Common myeloid progenitor, CD34-positive (primary cell): Measurements from ENCODE around the gene SELENON.
A peak's percentile ranks its signal among the peaks of the same experiment; 100 is the strongest.

Experiments used
- CTCF ChIA-PET: fragments of 350-600 bp; sonication (Branson Sonifier 250); formaldehyde crosslinking; loops from one replicate; lab custom pipeline; 2021; ENCODE audit warnings: antibody characterized with exemption; lab: Charles Lee
- POLR2A ChIA-PET: fragments of 350-600 bp; sonication (Branson Sonifier 250); formaldehyde crosslinking; loops from one replicate; lab custom pipeline; 2021; ENCODE audit warnings: antibody characterized with exemption; lab: Charles Lee
- DNase-seq, 3 donors: peaks; one replicate each; pipeline versions ENCODE4 v3.0.0 to v3.0.0-alpha.2; 2013
- H3K27ac ChIP-seq, 2 experiments: 1 replicate in 1 of 2; 2 replicates in 1 of 2; pipeline ENCODE4 v1.7.0; 2013; ENCODE audit warnings: inconsistent platforms in 2 of 2, low read length in 2 of 2, mild to moderate bottlenecking in 2 of 2, low read depth in 1 of 2, moderate library complexity in 1 of 2; ENCODE audit not compliant: severe bottlenecking in 2 of 2, insufficient read depth in 1 of 2, poor library complexity in 1 of 2
- H3K27me3 ChIP-seq, 5 experiments: replicated peaks in 2 of 5; 1 replicate in 3 of 5; 2 replicates in 2 of 5; pipeline versions ENCODE4 v1.6.1 to v1.7.0; 2013; ENCODE audit warnings: low read length in 4 of 5, mild to moderate bottlenecking in 2 of 5, moderate library complexity in 2 of 5, inconsistent platforms in 1 of 5; ENCODE audit not compliant: insufficient read depth in 5 of 5, control insufficient read depth in 4 of 5
- H3K36me3 ChIP-seq, 4 experiments: 1 replicate in 2 of 4; 2 replicates in 2 of 4; pipeline versions ENCODE4 v1.6.1 to v1.7.0; 2013; ENCODE audit warnings: low read length in 3 of 4, control low read depth in 1 of 4, mild to moderate bottlenecking in 1 of 4; ENCODE audit not compliant: control insufficient read depth in 4 of 4, insufficient read depth in 4 of 4
- H3K4me1 ChIP-seq, 4 experiments: 1 replicate in 3 of 4; 2 replicates in 1 of 4; pipeline versions ENCODE4 v1.6.1 to v1.7.1; 2013; ENCODE audit warnings: low read length in 3 of 4, mild to moderate bottlenecking in 3 of 4, control low read depth in 1 of 4, inconsistent platforms in 1 of 4, moderate library complexity in 1 of 4; ENCODE audit not compliant: control insufficient read depth in 4 of 4, insufficient read depth in 4 of 4; ENCODE audit errors: control extremely low read depth in 1 of 4
- H3K4me3 ChIP-seq, 7 experiments: 1 replicate in 4 of 7; 2 replicates in 3 of 7; pipeline versions ENCODE4 v1.5.1 to v1.7.0; 2013; ENCODE audit warnings: mild to moderate bottlenecking in 7 of 7, low read length in 6 of 7, moderate library complexity in 6 of 7, inconsistent platforms in 2 of 7, low read depth in 2 of 7, control low read depth in 1 of 7; ENCODE audit not compliant: insufficient read depth in 4 of 7, control insufficient read depth in 1 of 7; ENCODE audit errors: extremely low read depth in 1 of 7
- H3K9me3 ChIP-seq, 5 experiments: 1 replicate in 4 of 5; 2 replicates in 1 of 5; pipeline versions ENCODE4 v1.6.1 to v1.7.1; 2013; ENCODE audit warnings: low read length in 4 of 5, mild to moderate bottlenecking in 2 of 5, inconsistent platforms in 1 of 5, low read depth in 1 of 5, moderate library complexity in 1 of 5; ENCODE audit not compliant: control insufficient read depth in 4 of 5, insufficient read depth in 2 of 5; ENCODE audit errors: control extremely low read depth in 1 of 5
- WGBS: methylation state at CpG from one replicate; pipeline ENCODE4 v1.1.5; 2013; ENCODE audit not compliant: insufficient coverage; 5-methylcytosine and 5-hydroxymethylcytosine counted together

Gene SELENON

DNA sequence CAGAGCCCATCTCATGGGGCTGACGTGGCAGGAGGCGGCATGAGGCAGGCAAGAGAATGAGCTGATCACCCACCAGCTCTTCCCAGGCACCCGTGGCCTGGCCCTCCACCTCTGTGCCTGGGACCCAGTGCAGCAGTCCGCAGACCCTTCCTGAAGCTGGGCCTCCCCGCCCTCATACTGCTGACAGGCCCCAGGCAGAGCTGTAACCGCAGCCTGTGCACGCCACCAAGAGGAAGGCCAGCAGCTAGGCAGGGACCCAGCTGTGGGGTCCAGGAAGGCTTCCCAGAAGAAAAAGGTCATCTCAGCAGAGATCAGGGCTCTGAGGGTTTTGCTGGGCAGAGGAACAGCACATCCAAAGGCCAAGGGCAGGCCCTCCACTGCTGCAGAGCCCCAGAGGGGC is 9.9 kb downstream of the SELENON start:
- H3K36me3 ChIP-seq, result peaks cover 4 to 64% (median 33%) of the 10 kb centered on the region in 4 experiments
- POLR2A ChIA-PET, result interaction anchor here (1.0 kb wide), 1 partner anchor 10 kb away, joined by 4 read pairs; the partner anchor contains the start of gene MTFR1L

DNA sequence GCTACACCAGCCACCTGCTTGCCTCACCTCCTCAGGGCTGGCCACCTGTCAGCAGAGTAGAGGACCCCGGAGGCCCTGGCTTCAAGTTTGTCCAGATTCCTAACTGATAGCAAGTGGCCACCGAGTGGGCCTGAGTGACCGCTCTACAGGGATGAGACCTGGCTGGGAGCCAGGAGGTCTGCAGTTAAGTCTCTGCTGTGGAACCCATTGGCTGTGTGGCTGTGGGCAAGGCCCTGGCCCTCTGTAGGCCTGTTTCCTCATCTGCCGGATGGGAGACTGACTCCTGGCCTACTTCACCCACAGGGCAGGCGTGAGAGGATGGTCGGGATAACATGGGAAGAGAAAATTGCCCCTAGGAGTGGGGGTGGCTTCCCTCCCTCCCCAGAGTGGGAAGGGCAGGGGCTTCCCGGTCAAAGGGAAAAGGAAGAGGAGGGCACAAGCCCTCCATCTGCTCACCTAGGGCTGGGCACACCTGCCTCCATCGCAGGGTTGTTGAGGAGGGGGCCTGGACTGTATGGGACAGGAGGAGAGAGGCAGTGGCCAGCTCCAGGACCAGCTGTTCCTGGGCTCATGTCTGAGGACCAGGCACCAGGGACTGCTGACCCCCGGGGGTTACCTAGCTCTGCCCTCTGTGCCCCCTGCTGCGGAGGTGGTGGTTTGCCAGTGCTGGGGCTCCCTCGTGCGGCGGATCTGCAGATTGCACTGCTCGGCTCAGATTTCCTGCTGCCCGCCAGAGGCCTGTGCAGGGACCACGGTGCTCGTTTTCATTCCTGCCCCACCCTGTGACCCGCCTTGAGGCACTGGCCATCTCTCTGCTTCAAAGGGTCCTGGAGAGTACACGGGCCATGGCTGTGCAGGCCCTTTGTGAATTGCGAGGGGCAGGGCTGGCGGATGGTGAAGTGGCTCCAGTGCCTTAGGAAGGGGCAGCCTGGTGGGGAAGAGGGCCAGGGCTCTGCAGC is 10.6 kb downstream of the SELENON start:
- WGBS, result 34% methylated on average over 17 of the region's 21 CpGs
- H3K27ac ChIP-seq, result no peak overlapping the region

More for the DNA sequence above, 9.9 kb downstream of the SELENON start:
- DNase-seq, result no peak
- H3K4me1 ChIP-seq, result peaks cover 0 to 24% (median 13%) of the 10 kb centered on the region in 4 experiments
- CTCF ChIA-PET, result interaction anchor here (0.8 to 6.9 kb wide), 14 partner anchors 9 to 368 kb away, joined by 3 to 69 read pairs (median 3); no protein-coding TSS in a partner anchor
- H3K27ac ChIP-seq, result no peak overlapping the region
- no peaks in the 10 kb centered on the region for H3K27me3 ChIP-seq
- H3K9me3 ChIP-seq, result no peaks in the 10 kb centered on the region
- H3K4me3 ChIP-seq, result no peak overlapping the region
- 86% methylated on average over 7 of the region's 7 CpGs for WGBS

DNA sequence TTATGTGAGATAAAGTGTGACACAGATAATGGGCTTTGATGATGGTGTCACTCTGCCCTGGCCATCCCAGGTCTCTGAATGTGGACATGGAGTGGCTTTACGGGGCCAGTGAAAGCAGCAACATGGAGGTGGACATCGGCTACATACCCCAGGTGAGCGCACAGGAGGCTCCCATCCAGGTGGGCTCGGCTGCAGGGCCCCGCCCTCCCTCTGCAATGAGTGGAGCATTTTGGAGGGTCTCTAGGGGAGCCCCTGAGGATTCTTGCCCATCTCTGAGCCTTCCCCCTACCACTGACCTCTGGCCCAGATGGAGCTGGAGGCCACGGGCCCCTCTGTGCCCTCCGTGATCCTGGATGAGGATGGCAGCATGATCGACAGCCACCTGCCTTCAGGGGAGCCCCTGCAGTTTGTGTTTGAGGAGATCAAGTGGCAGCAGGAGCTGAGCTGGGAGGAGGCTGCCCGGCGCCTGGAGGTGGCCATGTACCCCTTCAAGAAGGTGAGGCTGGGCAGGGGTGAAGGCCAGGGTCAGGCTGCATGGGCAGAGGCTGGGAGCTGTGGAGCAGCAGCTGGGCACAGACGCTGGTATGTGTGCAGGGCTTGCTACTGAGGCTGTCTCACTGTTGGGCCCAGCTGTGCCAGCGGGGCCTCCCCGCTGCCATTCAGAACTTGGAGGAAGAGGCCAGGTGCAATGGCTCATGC is 11.5 kb downstream of the SELENON start:
- no peak overlapping the region for H3K27ac ChIP-seq
- 98% methylated on average over 8 of the region's 13 CpGs for WGBS
- CTCF ChIA-PET, result interaction anchor here (0.9 to 6.9 kb wide), 7 partner anchors 11 to 410 kb away, joined by 3 to 69 read pairs (median 4); partner anchors contain the start of gene SELENON
- no peak for DNase-seq
- peaks cover 0 to 18% (median 13%) of the 10 kb centered on the region in 4 experiments for H3K4me1 ChIP-seq
- no peak overlapping the region for H3K4me3 ChIP-seq
- no peaks in the 10 kb centered on the region for H3K27me3 ChIP-seq
- H3K9me3 ChIP-seq, result no peaks in the 10 kb centered on the region
- H3K36me3 ChIP-seq, result peaks cover 4 to 60% (median 33%) of the 10 kb centered on the region in 4 experiments
- POLR2A ChIA-PET, result no interaction called here

More for the DNA sequence above, 10.6 kb downstream of the SELENON start:
- H3K36me3 ChIP-seq, result peaks cover 4 to 63% (median 33%) of the 10 kb centered on the region in 4 experiments
- H3K27me3 ChIP-seq, result no peaks in the 10 kb centered on the region
- DNase-seq, result peak; percentile 50 to 70 (median 58)
- H3K4me3 ChIP-seq, result no peak overlapping the region
- peaks cover 0 to 21% (median 13%) of the 10 kb centered on the region in 4 experiments for H3K4me1 ChIP-seq
- CTCF ChIA-PET, result interaction anchor here (0.7 to 6.9 kb wide), 12 partner anchors 8 to 368 kb away, joined by 3 to 69 read pairs (median 3); partner anchors contain the start of gene SELENON
- H3K9me3 ChIP-seq, result no peaks in the 10 kb centered on the region
- POLR2A ChIA-PET, result no interaction called here

DNA sequence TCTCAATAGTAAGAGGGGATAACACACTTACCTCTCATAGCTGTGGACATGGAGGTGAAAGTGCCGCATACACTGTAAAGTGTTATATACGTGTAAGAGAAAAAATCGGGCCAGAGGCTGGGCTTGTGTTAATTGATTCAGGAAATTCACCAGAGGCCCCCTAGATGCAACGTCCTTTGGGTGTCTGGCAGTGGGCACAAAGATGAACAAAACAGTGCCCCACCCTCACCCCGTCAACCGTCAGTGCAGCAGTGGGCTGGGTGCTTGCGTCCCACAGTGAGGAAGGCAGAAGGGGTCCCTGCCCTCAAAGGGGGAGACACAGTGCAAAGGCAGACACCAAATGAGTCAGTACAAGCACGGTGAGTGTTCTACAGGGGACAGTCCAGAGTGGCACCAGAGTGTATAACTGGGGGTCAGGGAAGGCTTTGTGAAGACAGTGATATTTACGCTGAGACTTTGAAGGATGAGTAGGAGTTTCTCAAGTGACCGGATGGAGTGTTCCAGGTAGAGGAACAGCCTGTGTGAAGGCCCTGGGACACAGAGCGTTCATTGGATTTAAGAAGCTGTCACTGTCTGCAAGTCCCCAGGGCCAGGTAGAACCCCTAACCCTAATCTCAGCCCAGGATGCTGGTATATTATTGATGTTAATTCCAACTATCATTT is 13.2 kb downstream of the SELENON start:
- POLR2A ChIA-PET, result no interaction called here
- peaks cover 0 to 24% (median 17%) of the 10 kb centered on the region in 4 experiments for H3K4me1 ChIP-seq
- H3K9me3 ChIP-seq, result no peaks in the 10 kb centered on the region
- CTCF ChIA-PET, result interaction anchor here (1.0 to 6.9 kb wide), 3 partner anchors 49 to 309 kb away, joined by 3 to 69 read pairs (median 3); no protein-coding TSS in a partner anchor
- H3K36me3 ChIP-seq, result peaks cover 0 to 51% (median 28%) of the 10 kb centered on the region in 4 experiments
- no peaks in the 10 kb centered on the region for H3K27me3 ChIP-seq
- no peak overlapping the region for H3K27ac ChIP-seq
- DNase-seq, result no peak
- no peak overlapping the region for H3K4me3 ChIP-seq
- whole genome bisulfite sequencing, result 89% methylated on average over 9 of the region's 11 CpGs

DNA sequence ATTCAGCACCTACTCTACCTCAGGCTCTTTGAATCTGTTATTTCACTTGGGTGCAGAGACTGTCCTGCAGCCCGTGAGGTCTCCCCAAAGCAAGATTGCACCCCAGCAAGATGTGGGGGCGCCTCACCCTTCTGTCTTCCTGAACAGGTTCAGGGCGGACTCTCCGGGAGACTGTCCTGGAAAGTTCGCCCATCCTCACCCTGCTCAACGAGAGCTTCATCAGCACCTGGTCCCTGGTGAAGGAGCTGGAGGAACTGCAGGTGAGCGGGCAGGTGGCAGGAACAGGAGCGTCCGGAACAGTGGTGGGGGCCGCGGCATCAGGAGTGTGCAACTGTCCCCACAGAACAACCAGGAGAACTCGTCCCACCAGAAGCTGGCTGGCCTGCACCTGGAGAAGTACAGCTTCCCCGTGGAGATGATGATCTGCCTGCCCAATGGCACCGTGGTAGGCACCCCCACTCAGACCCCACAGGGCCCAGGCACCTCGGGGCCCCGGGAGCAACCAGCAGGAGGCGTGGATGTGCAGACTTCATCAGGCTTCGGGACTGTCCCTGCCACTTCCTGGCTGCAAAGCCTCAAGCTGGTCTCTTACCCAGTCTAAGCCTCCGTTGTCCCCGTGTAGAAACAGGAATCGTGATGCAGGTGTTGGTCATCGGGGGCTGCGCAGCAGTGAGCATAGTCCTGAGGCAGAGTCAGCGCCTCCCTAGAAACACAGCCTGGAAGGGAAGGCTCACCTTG is 13.9 kb downstream of the SELENON start:
- Histone ChIP-seq H3K9me3 (no peaks in the 10 kb centered on the region), H3K36me3 (peaks cover 0 to 45% (median 25%) of the 10 kb centered on the region in 4 experiments), H3K4me3 (no peak overlapping the region), H3K27me3 (no peaks in the 10 kb centered on the region), H3K27ac (no peak overlapping the region), H3K4me1 (peaks cover 1 to 29% (median 21%) of the 10 kb centered on the region in 4 experiments)
- POLR2A ChIA-PET, result no interaction called here
- CTCF ChIA-PET, result interaction anchor here (1.0 to 6.9 kb wide), 3 partner anchors 49 to 310 kb away, joined by 3 to 69 read pairs (median 3); no protein-coding TSS in a partner anchor
- no peak for DNase-seq
- 95% methylated on average over 23 of the region's 24 CpGs for WGBS

DNA sequence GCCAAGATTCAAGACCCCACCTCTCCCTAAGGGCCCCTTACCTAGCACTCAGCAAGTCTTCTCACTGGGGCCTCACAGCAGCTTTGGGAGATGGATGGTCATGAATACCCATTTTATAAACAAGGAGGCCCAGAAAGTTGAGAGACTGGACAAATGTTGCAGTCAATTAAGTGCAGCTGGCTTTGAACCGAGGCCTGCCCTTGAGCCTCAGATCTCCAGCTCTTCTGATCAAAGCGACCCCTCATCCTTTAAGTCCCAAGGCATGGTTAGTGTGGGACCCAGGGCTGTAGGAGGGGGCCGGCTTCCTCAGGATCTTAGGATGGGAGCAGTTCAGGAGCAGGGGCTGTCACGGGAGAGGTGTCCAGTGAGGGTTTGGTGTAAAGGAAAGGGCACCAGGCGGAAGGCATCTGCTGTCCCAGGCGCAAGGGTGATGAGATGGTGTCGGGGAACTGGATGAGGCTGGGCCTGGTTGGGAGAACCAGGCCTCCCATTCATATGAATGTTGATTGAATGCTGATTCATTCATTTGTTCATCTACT is 14.6 kb downstream of the SELENON start:
- no peaks in the 10 kb centered on the region for H3K9me3 ChIP-seq
- H3K27me3 ChIP-seq, result no peaks in the 10 kb centered on the region
- H3K27ac ChIP-seq, result no peak overlapping the region
- ChIA-PET CTCF (interaction anchor here (1.5 to 6.9 kb wide), 2 partner anchors 48 to 311 kb away, joined by 3 to 69 read pairs; no protein-coding TSS in a partner anchor), POLR2A (no interaction called here)
- 99% methylated on average over 6 of the region's 7 CpGs for WGBS
- no peak for DNase-seq
- H3K4me3 ChIP-seq, result no peak overlapping the region
- H3K4me1 ChIP-seq, result peaks cover 3 to 29% (median 24%) of the 10 kb centered on the region in 4 experiments
- peaks cover 0 to 39% (median 20%) of the 10 kb centered on the region in 4 experiments for H3K36me3 ChIP-seq
